GM23338 (cell line): ENCODE measurements around the gene SMCR8. TPM values are rescaled to one million over a fixed set of nuclear protein-coding genes. Genes with fewer than 3 reads are reported as not detected.

Experiments used
- ATAC-seq: fragments of 200-7000 bp; cut with Tn5 transposase; 3 replicates; pipeline ENCODE4 v1.9.1; 2020
- DNase-seq: peaks from one replicate; pipeline ENCODE4 v3.0.0-alpha.2; 2015; ENCODE audit warnings: low spot score
- H2AFZ ChIP-seq: fragments of 200-600 bp; sonication (generic); 2 replicates; pipeline ENCODE4 v1.8.0; 2016; ENCODE audit warnings: antibody characterized with exemption, mild to moderate bottlenecking, moderate library complexity
- H3F3A ChIP-seq: fragments of 200-600 bp; sonication (generic); replicated peaks from 2 replicates; pipeline ENCODE4 v1.8.0; 2017; ENCODE audit warnings: antibody characterized with exemption, mixed run types, low read depth
- H3K27ac ChIP-seq: fragments of 200-600 bp; sonication (generic); 2 replicates; pipeline ENCODE4 v1.6.1; 2016; ENCODE audit warnings: low read depth
- H3K27me3 ChIP-seq: fragments of 200-600 bp; sonication (generic); 2 replicates; pipeline ENCODE4 v1.8.0; 2016; ENCODE audit warnings: mild to moderate bottlenecking, mixed run types, moderate library complexity; ENCODE audit not compliant: insufficient read depth
- H3K36me3 ChIP-seq: fragments of 200-600 bp; sonication (generic); 2 replicates; pipeline ENCODE4 v1.8.0; 2016; ENCODE audit warnings: mild to moderate bottlenecking; ENCODE audit not compliant: insufficient read depth
- H3K4me1 ChIP-seq: fragments of 200-600 bp; sonication (generic); 2 replicates; pipeline ENCODE4 v1.8.0; 2016; ENCODE audit warnings: mild to moderate bottlenecking, moderate library complexity; ENCODE audit not compliant: insufficient read depth
- H3K4me2 ChIP-seq: fragments of 200-600 bp; sonication (generic); 2 replicates; pipeline ENCODE4 v1.7.1; 2017; ENCODE audit warnings: mixed run types
- H3K4me3 ChIP-seq: fragments of 200-600 bp; sonication (generic); 2 replicates; pipeline ENCODE4 v1.6.1; 2016; ENCODE audit warnings: mixed run types
- H3K79me2 ChIP-seq: fragments of 200-600 bp; sonication (generic); replicated peaks from 2 replicates; pipeline ENCODE4 v1.8.0; 2017; ENCODE audit warnings: mild to moderate bottlenecking; ENCODE audit not compliant: insufficient read depth
- H3K9me2 ChIP-seq: fragments of 200-600 bp; sonication (generic); 2 replicates; pipeline ENCODE4 v1.8.0; 2017; ENCODE audit not compliant: insufficient read depth
- H4K20me1 ChIP-seq: fragments of 200-600 bp; sonication (generic); replicated peaks from 2 replicates; pipeline ENCODE4 v1.8.0; 2017; ENCODE audit warnings: mild to moderate bottlenecking; ENCODE audit not compliant: insufficient read depth
- H3K27ac Mint-ChIP-seq: 2 replicates; pipeline ENCODE4 v1.8.0; 2020; ENCODE audit warnings: inconsistent platforms, mild to moderate bottlenecking, moderate library complexity, mixed read lengths
- H3K27me3 Mint-ChIP-seq: 3 replicates; pipeline ENCODE4 v1.8.0; 2022; ENCODE audit warnings: low read depth, mild to moderate bottlenecking, moderate library complexity, mixed read lengths, inconsistent platforms; ENCODE audit not compliant: insufficient read depth, poor library complexity
- H3K36me3 Mint-ChIP-seq: 3 replicates; pipeline ENCODE4 v1.8.0; 2021; ENCODE audit warnings: low read depth, mild to moderate bottlenecking, inconsistent platforms, moderate library complexity, mixed read lengths
- H3K4me1 Mint-ChIP-seq: 3 replicates; pipeline ENCODE4 v1.8.0; 2020; ENCODE audit warnings: mild to moderate bottlenecking, inconsistent platforms, mixed read lengths
- H3K4me3 Mint-ChIP-seq: 3 replicates; pipeline ENCODE4 v1.8.0; 2021; ENCODE audit warnings: moderate library complexity, mild to moderate bottlenecking, inconsistent platforms, mixed read lengths
- H3K9me3 Mint-ChIP-seq: 3 replicates; pipeline ENCODE4 v1.8.0; 2020; ENCODE audit warnings: moderate library complexity, mild to moderate bottlenecking, inconsistent platforms, mixed read lengths
- EZH2 ChIP-seq: fragments of 200-600 bp; sonication (generic); IDR thresholded peaks from one replicate; pipeline ENCODE4 v1.8.0; 2017; ENCODE audit warnings: antibody characterized with exemption, mild to moderate bottlenecking, low read depth; ENCODE audit not compliant: unreplicated experiment
- EZH2phosphoT487 ChIP-seq: fragments of 200-600 bp; sonication (generic); IDR thresholded peaks from one replicate; pipeline ENCODE4 v1.8.1; 2018; ENCODE audit warnings: antibody characterized with exemption; ENCODE audit not compliant: unreplicated experiment
- JUNB ChIP-seq: IDR thresholded peaks from one replicate; pipeline ENCODE4 v1.6.1; 2016; ENCODE audit warnings: antibody characterized with exemption; ENCODE audit not compliant: unreplicated experiment
- NANOG ChIP-seq: IDR thresholded peaks from 2 replicates; pipeline ENCODE4 v1.6.1; 2016; ENCODE audit warnings: antibody characterized with exemption, borderline replicate concordance
- POLR2AphosphoS5 ChIP-seq: IDR thresholded peaks from 2 replicates; pipeline ENCODE4 v1.6.1; 2016; ENCODE audit warnings: antibody characterized with exemption, low read depth
- ZNF331 ChIP-seq: fragments of 250-450 bp; sonication (Bioruptor Pico); IDR thresholded peaks from 2 replicates; pipeline ENCODE4 v1.5.0; 2020; ENCODE audit warnings: low read depth, mild to moderate bottlenecking, moderate library complexity
- polyA plus RNA-seq: library from polyadenylated mRNA; unstranded; fragments of >200 nt; fragmentation: Nextera tagmentation; extraction: Ambion mirVana; gene quantifications from 2 replicates; pipeline ENCODE4 v1.2.1, GENCODE V29; 2016
- total RNA-seq: library from RNA; depleted of rRNA; stranded (reverse); fragments of >200 nt; shearing (Covaris generic); gene quantifications from 2 replicates; pipeline ENCODE4 v1.2.3, GENCODE V29; 2014
- TF ChIP-seq, protein P1 (sequence below), 2 experiments: fragments of 200-600 bp in 1 of 2; sonication (generic) in 1 of 2; conservative IDR thresholded peaks; 2 replicates each; pipeline versions ENCODE4 v1.5.1 to v1.6.1; 2016 to 2017; ENCODE audit warnings: antibody characterized with exemption in 2 of 2, low read depth in 2 of 2, mild to moderate bottlenecking in 2 of 2, moderate library complexity in 1 of 2
- TF ChIP-seq, protein P2 (sequence below): IDR thresholded peaks from 2 replicates; pipeline ENCODE4 v1.6.1; 2016; ENCODE audit warnings: antibody characterized with exemption
- TF ChIP-seq, protein P3 (sequence below): IDR thresholded peaks from one replicate; pipeline ENCODE4 v1.6.1; 2018; ENCODE audit warnings: antibody characterized with exemption; ENCODE audit not compliant: unreplicated experiment

The SMCR8 gene
- total and polyA plus RNA-seq, 2 experiments from 2014 or later: 1.5 to 20.1 TPM

DNA sequence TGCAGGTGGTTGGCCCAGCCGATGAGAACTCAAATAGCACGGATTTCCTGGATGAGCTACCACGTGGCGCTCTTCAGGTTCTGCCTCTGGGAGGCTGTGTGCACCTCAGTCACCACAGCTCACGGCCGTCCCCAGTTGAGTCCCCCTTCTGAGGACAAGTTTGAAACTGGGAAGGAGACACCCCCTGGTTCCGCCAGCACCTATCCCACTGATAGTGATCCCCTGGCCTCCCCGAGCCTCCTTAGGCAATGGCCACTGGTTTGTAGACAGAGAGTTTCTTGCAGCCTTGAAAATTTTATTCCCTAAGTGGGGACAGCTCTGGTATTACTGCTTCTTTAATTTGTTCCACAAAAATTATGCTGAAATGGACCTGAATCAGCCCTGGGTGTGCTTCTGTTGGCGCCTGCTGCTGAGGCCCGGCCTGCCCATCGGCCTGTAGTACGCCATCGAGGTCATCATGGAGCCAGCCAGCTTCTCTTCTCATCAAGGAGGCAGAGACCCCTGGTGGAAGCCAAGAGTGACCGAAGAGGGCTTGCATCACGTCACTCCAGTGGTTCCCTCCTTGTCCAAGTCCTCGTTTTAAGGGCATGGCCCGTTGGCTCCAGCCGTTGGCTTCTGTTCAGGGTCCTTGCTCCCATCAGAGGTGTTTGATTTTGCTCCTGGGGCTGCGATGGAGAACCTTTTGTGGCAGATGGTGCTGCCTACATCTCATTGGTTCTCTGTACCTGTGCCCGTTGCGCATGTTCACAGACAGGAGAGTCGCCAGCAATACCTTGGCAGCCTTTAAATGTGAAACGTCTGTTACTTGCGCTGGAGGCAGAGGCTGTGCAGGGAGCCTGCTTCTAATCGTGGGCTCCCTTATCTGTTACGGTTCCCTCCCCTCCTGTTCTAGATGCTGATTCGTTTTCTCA is 9.3 kb downstream of the SMCR8 start:
- Histone ChIP-seq H3K4me2 (no peak overlapping the region), H2AFZ (no peak overlapping the region), H3K79me2 (peaks cover 18% of the 10 kb centered on the region), H3K36me3 (no peaks in the 10 kb centered on the region; the same call in 1 of the 2 replicates), H3K27me3 (no peaks in the 10 kb centered on the region), H3K9me2 (no peaks in the 10 kb centered on the region), H3F3A (peaks cover 3% of the 10 kb centered on the region; the same call in 1 of the 2 replicates), H3K4me1 (no peaks in the 10 kb centered on the region), H4K20me1 (peaks cover 6% of the 10 kb centered on the region; the same call in 1 of the 2 replicates), H3K27ac (no peak overlapping the region), H3K4me3 (no peak overlapping the region)
- H3K9me3 Mint-ChIP-seq: no peaks in the 10 kb centered on the region; the same call in 2 of the 3 replicates
- peaks cover 16% of the 10 kb centered on the region for H3K27me3 Mint-ChIP-seq
- no peak overlapping the region for H3K4me3 Mint-ChIP-seq
- H3K27ac Mint-ChIP-seq: no peak overlapping the region
- H3K36me3 Mint-ChIP-seq: peaks cover 49% of the 10 kb centered on the region
- TF ChIP-seq, protein P1, sequence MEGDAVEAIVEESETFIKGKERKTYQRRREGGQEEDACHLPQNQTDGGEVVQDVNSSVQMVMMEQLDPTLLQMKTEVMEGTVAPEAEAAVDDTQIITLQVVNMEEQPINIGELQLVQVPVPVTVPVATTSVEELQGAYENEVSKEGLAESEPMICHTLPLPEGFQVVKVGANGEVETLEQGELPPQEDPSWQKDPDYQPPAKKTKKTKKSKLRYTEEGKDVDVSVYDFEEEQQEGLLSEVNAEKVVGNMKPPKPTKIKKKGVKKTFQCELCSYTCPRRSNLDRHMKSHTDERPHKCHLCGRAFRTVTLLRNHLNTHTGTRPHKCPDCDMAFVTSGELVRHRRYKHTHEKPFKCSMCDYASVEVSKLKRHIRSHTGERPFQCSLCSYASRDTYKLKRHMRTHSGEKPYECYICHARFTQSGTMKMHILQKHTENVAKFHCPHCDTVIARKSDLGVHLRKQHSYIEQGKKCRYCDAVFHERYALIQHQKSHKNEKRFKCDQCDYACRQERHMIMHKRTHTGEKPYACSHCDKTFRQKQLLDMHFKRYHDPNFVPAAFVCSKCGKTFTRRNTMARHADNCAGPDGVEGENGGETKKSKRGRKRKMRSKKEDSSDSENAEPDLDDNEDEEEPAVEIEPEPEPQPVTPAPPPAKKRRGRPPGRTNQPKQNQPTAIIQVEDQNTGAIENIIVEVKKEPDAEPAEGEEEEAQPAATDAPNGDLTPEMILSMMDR (conservative IDR thresholded peaks at IDR 0.05; ENCODE audit: low read depth in 2 of 2): peak in 1 of 2 experiments; percentile 41; a peak in 2 of 4 replicates
- TF ChIP-seq, protein P2, sequence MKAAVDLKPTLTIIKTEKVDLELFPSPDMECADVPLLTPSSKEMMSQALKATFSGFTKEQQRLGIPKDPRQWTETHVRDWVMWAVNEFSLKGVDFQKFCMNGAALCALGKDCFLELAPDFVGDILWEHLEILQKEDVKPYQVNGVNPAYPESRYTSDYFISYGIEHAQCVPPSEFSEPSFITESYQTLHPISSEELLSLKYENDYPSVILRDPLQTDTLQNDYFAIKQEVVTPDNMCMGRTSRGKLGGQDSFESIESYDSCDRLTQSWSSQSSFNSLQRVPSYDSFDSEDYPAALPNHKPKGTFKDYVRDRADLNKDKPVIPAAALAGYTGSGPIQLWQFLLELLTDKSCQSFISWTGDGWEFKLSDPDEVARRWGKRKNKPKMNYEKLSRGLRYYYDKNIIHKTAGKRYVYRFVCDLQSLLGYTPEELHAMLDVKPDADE: no peak
- no peak for ATAC-seq
- peaks cover 2% of the 10 kb centered on the region; the same call in 1 of the 3 replicates for H3K4me1 Mint-ChIP-seq
- peak; percentile 40 for DNase-seq

DNA sequence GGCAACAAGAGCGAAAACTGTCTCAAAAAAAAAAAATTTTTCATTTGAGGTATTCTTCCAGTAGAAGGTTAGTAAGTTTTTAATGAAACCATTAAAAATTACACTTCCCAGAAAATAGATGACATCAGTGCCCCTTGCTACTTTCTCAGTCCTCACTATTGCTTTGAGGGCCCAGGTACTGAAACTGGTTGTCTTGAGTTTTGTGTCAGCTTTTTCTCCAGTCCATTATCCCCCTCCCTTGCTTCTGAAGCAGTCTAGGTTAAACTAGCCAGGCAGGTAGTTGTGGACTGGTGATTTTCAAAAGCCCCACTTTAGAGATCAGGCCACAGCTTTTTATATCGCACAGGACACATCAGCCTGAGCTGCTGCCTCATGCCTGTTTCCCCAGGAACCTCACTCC is 10.9 kb downstream of the SMCR8 start:
- Mint-ChIP-seq H3K9me3 (no peaks in the 10 kb centered on the region; the same call in 2 of the 3 replicates), H3K36me3 (peaks cover 56% of the 10 kb centered on the region), H3K4me3 (no peak overlapping the region), H3K4me1 (no peaks in the 10 kb centered on the region), H3K27ac (no peak overlapping the region), H3K27me3 (peaks cover 8% of the 10 kb centered on the region)
- H3K4me1 ChIP-seq: no peaks in the 10 kb centered on the region
- no peak overlapping the region for H3K27ac ChIP-seq
- H2AFZ ChIP-seq: no peak overlapping the region
- no peaks in the 10 kb centered on the region for H3K9me2 ChIP-seq
- DNase-seq (no peak), ATAC-seq (no peak)
- no peak overlapping the region for H3K4me2 ChIP-seq
- peaks cover 6% of the 10 kb centered on the region; the same call in 1 of the 2 replicates for H4K20me1 ChIP-seq
- H3K27me3 ChIP-seq: no peaks in the 10 kb centered on the region
- H3K4me3 ChIP-seq: no peak overlapping the region
- no peaks in the 10 kb centered on the region; the same call in 1 of the 2 replicates for H3K36me3 ChIP-seq
- peaks cover 5% of the 10 kb centered on the region; the same call in 1 of the 2 replicates for H3K79me2 ChIP-seq
- H3F3A ChIP-seq: no peaks in the 10 kb centered on the region; the same call in 1 of the 2 replicates
- no peak for TF ChIP-seq POLR2AphosphoS5
- TF ChIP-seq, protein P1 (conservative IDR thresholded peaks at IDR 0.05; ENCODE audit: low read depth in 2 of 2): no peak
- TF ChIP-seq, protein P2: no peak
- TF ChIP-seq ZNF331: no peak
- no peak for TF ChIP-seq NANOG
- TF ChIP-seq, protein P3, sequence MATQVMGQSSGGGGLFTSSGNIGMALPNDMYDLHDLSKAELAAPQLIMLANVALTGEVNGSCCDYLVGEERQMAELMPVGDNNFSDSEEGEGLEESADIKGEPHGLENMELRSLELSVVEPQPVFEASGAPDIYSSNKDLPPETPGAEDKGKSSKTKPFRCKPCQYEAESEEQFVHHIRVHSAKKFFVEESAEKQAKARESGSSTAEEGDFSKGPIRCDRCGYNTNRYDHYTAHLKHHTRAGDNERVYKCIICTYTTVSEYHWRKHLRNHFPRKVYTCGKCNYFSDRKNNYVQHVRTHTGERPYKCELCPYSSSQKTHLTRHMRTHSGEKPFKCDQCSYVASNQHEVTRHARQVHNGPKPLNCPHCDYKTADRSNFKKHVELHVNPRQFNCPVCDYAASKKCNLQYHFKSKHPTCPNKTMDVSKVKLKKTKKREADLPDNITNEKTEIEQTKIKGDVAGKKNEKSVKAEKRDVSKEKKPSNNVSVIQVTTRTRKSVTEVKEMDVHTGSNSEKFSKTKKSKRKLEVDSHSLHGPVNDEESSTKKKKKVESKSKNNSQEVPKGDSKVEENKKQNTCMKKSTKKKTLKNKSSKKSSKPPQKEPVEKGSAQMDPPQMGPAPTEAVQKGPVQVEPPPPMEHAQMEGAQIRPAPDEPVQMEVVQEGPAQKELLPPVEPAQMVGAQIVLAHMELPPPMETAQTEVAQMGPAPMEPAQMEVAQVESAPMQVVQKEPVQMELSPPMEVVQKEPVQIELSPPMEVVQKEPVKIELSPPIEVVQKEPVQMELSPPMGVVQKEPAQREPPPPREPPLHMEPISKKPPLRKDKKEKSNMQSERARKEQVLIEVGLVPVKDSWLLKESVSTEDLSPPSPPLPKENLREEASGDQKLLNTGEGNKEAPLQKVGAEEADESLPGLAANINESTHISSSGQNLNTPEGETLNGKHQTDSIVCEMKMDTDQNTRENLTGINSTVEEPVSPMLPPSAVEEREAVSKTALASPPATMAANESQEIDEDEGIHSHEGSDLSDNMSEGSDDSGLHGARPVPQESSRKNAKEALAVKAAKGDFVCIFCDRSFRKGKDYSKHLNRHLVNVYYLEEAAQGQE: no peak
- TF ChIP-seq JUNB: no peak
- no peak for TF ChIP-seq EZH2
- no peak for TF ChIP-seq EZH2phosphoT487
